ENCODE measurements around the gene FAM81B.

DNA sequence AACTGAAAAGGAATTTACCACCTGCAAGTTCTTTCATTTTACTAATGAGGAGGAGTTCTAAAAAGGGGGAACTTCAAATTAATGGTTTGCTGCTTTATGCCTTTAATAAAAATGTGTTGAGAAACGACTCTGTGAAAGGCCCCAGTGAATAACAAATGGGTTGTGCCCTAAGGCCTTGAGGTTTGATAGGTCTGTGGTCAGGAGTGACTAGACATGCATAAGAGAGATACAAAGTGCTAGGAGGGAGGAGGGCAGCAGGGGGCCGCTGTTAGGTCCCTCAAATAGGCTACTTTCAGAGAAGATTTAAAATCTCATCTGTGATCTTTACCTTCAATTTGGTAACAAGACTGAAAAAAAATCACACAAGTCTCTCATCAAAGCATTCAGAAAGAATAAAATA, 58.3 kb downstream of the FAM81B start:
- TF ChIP-seq, protein P1, sequence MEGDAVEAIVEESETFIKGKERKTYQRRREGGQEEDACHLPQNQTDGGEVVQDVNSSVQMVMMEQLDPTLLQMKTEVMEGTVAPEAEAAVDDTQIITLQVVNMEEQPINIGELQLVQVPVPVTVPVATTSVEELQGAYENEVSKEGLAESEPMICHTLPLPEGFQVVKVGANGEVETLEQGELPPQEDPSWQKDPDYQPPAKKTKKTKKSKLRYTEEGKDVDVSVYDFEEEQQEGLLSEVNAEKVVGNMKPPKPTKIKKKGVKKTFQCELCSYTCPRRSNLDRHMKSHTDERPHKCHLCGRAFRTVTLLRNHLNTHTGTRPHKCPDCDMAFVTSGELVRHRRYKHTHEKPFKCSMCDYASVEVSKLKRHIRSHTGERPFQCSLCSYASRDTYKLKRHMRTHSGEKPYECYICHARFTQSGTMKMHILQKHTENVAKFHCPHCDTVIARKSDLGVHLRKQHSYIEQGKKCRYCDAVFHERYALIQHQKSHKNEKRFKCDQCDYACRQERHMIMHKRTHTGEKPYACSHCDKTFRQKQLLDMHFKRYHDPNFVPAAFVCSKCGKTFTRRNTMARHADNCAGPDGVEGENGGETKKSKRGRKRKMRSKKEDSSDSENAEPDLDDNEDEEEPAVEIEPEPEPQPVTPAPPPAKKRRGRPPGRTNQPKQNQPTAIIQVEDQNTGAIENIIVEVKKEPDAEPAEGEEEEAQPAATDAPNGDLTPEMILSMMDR (IDR thresholded peaks at IDR 0.05; ENCODE audit: extremely low read depth in 1 of 2, insufficient read depth in 1 of 2, low read depth in 1 of 2, low read length in 2 of 2), result no peak
- no peak for TF ChIP-seq MYC (IDR thresholded peaks at IDR 0.05; ENCODE audit: low read depth, low read length)

Measured in endothelial cell of umbilical vein (primary cell).